ENCODE results near the gene HIVEP3.

HIVEP3 gene

DNA sequence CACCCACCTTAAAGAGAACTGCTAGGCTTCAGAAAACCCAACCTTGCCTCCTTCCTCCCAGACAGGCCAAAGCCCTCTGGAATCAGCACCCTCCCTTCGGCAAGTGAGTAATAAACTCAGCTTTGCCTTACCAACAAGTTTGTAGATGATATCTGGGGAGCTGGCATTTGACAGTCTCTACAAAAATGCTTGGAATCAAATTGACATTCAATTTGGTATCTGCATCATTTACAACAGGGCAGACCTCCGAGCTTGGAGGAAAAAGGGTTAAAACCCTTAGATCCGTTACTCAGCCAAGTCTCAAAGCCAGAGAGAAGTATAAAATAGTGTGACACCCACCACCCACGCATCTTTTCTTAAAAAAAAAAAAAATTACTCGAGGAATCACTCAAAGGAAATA is 285.0 kb downstream of the HIVEP3 start:
- Histone ChIP-seq H3K4me1 (ENCODE audit: low read depth, poor library complexity, severe bottlenecking) (no peaks in the 10 kb centered on the region), H3K9ac (no peak overlapping the region), H3K27me3 (ENCODE audit: insufficient read depth, low read depth) (no peaks in the 10 kb centered on the region), H3K4me2 (no peak overlapping the region), H4K20me1 (ENCODE audit: insufficient read depth) (no peaks in the 10 kb centered on the region), H2AFZ (ENCODE audit: low read depth) (no peak overlapping the region), H3K27ac (no peak overlapping the region), H3K4me3 (IDR thresholded peaks at IDR 0.05; ENCODE audit: insufficient read depth, low read depth, low read length) (no peak overlapping the region), H3K36me3 (ENCODE audit: insufficient read depth) (no peaks in the 10 kb centered on the region), H3K79me2 (ENCODE audit: insufficient read depth, low read depth) (no peaks in the 10 kb centered on the region)
- TF ChIP-seq, protein P1, sequence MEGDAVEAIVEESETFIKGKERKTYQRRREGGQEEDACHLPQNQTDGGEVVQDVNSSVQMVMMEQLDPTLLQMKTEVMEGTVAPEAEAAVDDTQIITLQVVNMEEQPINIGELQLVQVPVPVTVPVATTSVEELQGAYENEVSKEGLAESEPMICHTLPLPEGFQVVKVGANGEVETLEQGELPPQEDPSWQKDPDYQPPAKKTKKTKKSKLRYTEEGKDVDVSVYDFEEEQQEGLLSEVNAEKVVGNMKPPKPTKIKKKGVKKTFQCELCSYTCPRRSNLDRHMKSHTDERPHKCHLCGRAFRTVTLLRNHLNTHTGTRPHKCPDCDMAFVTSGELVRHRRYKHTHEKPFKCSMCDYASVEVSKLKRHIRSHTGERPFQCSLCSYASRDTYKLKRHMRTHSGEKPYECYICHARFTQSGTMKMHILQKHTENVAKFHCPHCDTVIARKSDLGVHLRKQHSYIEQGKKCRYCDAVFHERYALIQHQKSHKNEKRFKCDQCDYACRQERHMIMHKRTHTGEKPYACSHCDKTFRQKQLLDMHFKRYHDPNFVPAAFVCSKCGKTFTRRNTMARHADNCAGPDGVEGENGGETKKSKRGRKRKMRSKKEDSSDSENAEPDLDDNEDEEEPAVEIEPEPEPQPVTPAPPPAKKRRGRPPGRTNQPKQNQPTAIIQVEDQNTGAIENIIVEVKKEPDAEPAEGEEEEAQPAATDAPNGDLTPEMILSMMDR (conservative IDR thresholded peaks at IDR 0.05; ENCODE audit: low read depth, low read length) = no peak

DNA sequence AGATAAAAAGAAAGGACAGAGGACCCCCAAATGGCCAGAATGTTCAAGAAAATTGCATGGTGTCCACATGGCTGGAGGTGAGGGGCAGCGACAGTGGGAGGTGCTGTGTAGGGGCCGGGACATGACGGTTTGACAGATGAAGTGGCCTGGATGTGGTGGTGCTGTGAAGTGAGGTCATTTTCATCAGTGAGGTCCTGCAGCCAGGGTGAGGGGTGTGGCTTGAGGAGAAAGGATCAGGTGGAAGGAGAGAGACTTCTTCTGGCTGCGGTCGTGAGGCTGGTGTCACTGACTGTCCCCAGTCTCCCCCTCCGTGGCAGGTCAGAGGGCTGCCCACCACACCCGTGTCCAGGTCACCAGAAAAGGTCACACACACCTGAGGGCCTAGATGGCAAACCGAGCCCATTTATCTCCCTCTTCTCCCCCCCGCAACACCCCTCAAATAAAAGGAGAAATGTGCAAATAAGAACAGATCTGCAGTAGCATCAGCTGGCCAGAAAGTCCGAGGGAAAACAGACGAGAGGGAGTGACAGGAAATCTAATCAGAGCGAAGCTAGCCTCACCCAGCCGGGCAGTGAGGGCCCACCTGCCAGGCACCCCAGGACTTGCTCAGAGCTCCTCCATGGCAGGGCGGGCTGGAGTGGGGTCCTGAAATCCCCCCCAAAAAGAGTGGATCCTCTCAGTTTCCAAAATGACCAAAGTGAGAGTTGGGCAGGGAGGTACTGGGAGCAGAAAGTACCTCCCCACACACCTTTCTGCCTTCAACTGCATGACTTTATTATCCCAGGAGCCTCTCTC is 285.7 kb downstream of the HIVEP3 start:
- H4K20me1 ChIP-seq (ENCODE audit: insufficient read depth) = no peaks in the 10 kb centered on the region
- H3K36me3 ChIP-seq (ENCODE audit: insufficient read depth) = no peaks in the 10 kb centered on the region
- no peak overlapping the region for H3K9ac ChIP-seq
- H3K27me3 ChIP-seq (ENCODE audit: insufficient read depth, low read depth) = no peaks in the 10 kb centered on the region
- TF ChIP-seq, protein P1 (conservative IDR thresholded peaks at IDR 0.05; ENCODE audit: low read depth, low read length) = no peak
- H3K4me2 ChIP-seq = no peak overlapping the region
- H3K79me2 ChIP-seq (ENCODE audit: insufficient read depth, low read depth) = no peaks in the 10 kb centered on the region
- H3K4me3 ChIP-seq (IDR thresholded peaks at IDR 0.05; ENCODE audit: insufficient read depth, low read depth, low read length) = no peak overlapping the region
- no peaks in the 10 kb centered on the region for H3K4me1 ChIP-seq (ENCODE audit: low read depth, poor library complexity, severe bottlenecking)
- H2AFZ ChIP-seq (ENCODE audit: low read depth) = no peak overlapping the region
- no peak overlapping the region for H3K27ac ChIP-seq

DNA sequence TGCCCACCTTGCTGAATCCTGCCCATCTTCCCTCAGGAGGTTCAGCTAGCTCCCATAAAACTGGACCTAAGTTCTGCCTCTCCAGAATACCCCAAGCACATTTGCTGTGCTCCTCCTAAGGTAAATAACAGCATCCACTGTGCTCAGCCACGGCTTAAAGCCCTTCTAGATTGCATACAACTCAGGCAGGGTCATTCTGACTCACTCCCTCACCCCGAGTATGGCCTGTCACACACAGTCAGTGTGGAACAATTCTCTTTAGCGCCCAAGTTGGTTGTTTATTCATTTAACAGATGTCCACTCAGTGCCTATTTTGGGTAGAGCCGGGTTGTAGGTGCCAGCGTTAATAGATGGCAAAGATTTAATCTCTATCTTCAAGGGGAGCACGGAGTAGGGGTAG is 286.8 kb downstream of the HIVEP3 start:
- H3K4me3 ChIP-seq (IDR thresholded peaks at IDR 0.05; ENCODE audit: insufficient read depth, low read depth, low read length) = no peak overlapping the region
- H2AFZ ChIP-seq (ENCODE audit: low read depth) = no peak overlapping the region
- H3K79me2 ChIP-seq (ENCODE audit: insufficient read depth, low read depth) = no peaks in the 10 kb centered on the region
- H4K20me1 ChIP-seq (ENCODE audit: insufficient read depth) = no peaks in the 10 kb centered on the region
- no peaks in the 10 kb centered on the region for H3K36me3 ChIP-seq (ENCODE audit: insufficient read depth)
- no peak overlapping the region for H3K4me2 ChIP-seq
- no peaks in the 10 kb centered on the region for H3K27me3 ChIP-seq (ENCODE audit: insufficient read depth, low read depth)
- no peak overlapping the region for H3K27ac ChIP-seq
- H3K9ac ChIP-seq = no peak overlapping the region
- TF ChIP-seq, protein P1 (conservative IDR thresholded peaks at IDR 0.05; ENCODE audit: low read depth, low read length) = no peak
- no peaks in the 10 kb centered on the region for H3K4me1 ChIP-seq (ENCODE audit: low read depth, poor library complexity, severe bottlenecking)

DNA sequence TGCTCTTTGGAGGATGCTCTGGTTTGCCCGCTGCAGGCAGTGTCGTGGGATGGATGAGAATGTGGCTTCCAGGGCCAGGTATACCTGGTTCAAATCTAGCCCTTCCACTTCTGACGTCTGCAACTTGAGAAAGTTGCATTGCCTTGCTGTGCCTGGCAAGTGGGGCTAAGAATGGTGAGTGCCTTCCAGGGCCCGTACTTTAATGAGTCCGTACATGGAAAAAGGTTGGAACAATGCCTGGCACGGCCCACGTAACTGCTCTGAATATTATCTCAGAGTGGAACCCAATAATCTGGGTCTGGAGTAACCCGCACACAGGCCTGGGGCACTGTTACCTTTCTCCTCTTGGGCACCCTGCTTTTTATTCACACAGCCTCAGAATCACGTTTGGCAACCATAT is 287.6 kb downstream of the HIVEP3 start:
- H3K79me2 ChIP-seq (ENCODE audit: insufficient read depth, low read depth) = no peaks in the 10 kb centered on the region
- H3K9ac ChIP-seq = no peak overlapping the region
- TF ChIP-seq, protein P1 (conservative IDR thresholded peaks at IDR 0.05; ENCODE audit: low read depth, low read length) = no peak
- H3K27ac ChIP-seq = no peak overlapping the region
- no peaks in the 10 kb centered on the region for H3K27me3 ChIP-seq (ENCODE audit: insufficient read depth, low read depth)
- no peak overlapping the region for H2AFZ ChIP-seq (ENCODE audit: low read depth)
- H3K36me3 ChIP-seq (ENCODE audit: insufficient read depth) = no peaks in the 10 kb centered on the region
- H4K20me1 ChIP-seq (ENCODE audit: insufficient read depth) = no peaks in the 10 kb centered on the region
- no peak overlapping the region for H3K4me2 ChIP-seq
- no peak overlapping the region for H3K4me3 ChIP-seq (IDR thresholded peaks at IDR 0.05; ENCODE audit: insufficient read depth, low read depth, low read length)
- H3K4me1 ChIP-seq (ENCODE audit: low read depth, poor library complexity, severe bottlenecking) = no peaks in the 10 kb centered on the region

Measured in KMS-11 (cell line).